ENCODE data around the gene DPP6.
A peak's percentile ranks its signal among the peaks of the same experiment; 100 is the strongest.

Gene DPP6

GRCh38 chr7:154493594-154493993 is 441.4 kb downstream of the DPP6 start:
- Histone ChIP-seq H3K4me1 (no peaks in the 10 kb centered on the region; the same call in 1 of the 2 replicates), H3K27me3 (no peaks in the 10 kb centered on the region), H3K36me3 (no peaks in the 10 kb centered on the region), H3K4me3 (ENCODE audit: low read depth, low read length) (no peak overlapping the region), H3K9me3 (no peaks in the 10 kb centered on the region)
- TF ChIP-seq, protein P1, sequence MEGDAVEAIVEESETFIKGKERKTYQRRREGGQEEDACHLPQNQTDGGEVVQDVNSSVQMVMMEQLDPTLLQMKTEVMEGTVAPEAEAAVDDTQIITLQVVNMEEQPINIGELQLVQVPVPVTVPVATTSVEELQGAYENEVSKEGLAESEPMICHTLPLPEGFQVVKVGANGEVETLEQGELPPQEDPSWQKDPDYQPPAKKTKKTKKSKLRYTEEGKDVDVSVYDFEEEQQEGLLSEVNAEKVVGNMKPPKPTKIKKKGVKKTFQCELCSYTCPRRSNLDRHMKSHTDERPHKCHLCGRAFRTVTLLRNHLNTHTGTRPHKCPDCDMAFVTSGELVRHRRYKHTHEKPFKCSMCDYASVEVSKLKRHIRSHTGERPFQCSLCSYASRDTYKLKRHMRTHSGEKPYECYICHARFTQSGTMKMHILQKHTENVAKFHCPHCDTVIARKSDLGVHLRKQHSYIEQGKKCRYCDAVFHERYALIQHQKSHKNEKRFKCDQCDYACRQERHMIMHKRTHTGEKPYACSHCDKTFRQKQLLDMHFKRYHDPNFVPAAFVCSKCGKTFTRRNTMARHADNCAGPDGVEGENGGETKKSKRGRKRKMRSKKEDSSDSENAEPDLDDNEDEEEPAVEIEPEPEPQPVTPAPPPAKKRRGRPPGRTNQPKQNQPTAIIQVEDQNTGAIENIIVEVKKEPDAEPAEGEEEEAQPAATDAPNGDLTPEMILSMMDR (IDR thresholded peaks at IDR 0.05; ENCODE audit: low read depth, low read length), result no peak
- DNase-seq, result no peak

GRCh38 chr7:154497751-154498150 is 445.6 kb downstream of the DPP6 start:
- no peaks in the 10 kb centered on the region for H3K27me3 ChIP-seq
- DNase-seq, result no peak
- H3K4me1 ChIP-seq, result no peaks in the 10 kb centered on the region
- no peak overlapping the region for H3K4me3 ChIP-seq (ENCODE audit: low read depth, low read length)
- H3K9me3 ChIP-seq, result peaks cover 2% of the 10 kb centered on the region; the same call in 1 of the 2 replicates
- no peaks in the 10 kb centered on the region for H3K36me3 ChIP-seq
- TF ChIP-seq, protein P1 (IDR thresholded peaks at IDR 0.05; ENCODE audit: low read depth, low read length), result no peak

DNA sequence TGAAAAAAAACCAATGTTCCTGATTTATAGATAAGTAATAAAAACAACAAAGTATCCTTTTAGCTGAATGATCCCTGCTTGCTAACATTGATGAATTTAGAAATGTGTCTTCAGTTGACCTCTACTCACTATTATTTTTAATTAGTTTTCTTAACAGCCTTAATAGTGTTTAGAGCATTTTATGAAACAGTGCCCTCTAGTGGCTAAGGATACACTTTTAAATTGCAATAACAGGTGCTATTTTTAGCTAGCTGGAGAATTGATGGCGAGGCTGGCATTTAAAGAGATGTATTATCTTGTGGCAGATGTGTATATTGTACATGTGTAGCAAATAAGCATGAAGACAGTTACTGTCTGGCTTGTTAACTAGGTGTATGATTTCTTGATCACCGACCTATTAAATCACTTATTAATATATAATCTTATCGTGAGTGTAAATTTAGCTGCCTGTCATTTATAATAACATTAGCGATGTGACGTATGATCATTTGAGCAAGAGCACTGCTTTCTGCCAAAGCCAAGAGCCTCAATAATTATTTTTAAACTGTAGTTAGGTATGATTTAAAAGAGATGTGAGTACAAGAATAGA is 451.9 kb downstream of the DPP6 start:
- Histone ChIP-seq H3K4me3 (ENCODE audit: low read depth, low read length) (no peak overlapping the region), H3K27me3 (no peaks in the 10 kb centered on the region), H3K9me3 (peaks cover 2% of the 10 kb centered on the region; the same call in 1 of the 2 replicates), H3K36me3 (no peaks in the 10 kb centered on the region), H3K4me1 (peaks cover 8% of the 10 kb centered on the region; the same call in 1 of the 2 replicates)
- DNase-seq, result no peak
- TF ChIP-seq, protein P1 (IDR thresholded peaks at IDR 0.05; ENCODE audit: low read depth, low read length), result peak; percentile 61

DNA sequence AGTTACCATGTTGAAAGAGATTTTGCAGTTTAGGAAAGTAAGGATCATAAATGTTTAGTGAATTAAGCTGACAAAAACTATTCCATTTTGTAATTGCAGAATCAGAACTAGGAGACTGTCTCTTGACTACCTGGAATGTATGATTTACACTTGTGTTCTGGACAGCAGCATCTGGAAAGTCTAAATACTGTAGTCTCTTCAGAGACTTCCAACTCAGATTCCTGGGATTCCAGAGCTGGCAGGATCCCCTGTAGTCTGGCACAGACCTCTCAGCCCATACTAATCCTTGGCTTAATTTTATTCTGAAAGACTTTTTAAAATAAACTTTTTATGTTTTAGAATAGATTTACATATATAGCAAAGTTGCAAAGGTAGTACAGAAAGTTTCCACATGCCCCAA is 452.7 kb downstream of the DPP6 start:
- H3K36me3 ChIP-seq, result no peaks in the 10 kb centered on the region
- H3K27me3 ChIP-seq, result no peaks in the 10 kb centered on the region
- no peak overlapping the region for H3K4me3 ChIP-seq (ENCODE audit: low read depth, low read length)
- TF ChIP-seq, protein P1 (IDR thresholded peaks at IDR 0.05; ENCODE audit: low read depth, low read length), result no peak
- H3K4me1 ChIP-seq, result peaks cover 8% of the 10 kb centered on the region; the same call in 1 of the 2 replicates
- H3K9me3 ChIP-seq, result peaks cover 2% of the 10 kb centered on the region; the same call in 1 of the 2 replicates
- no peak for DNase-seq

GRCh38 chr7:154505362-154505761 is 453.2 kb downstream of the DPP6 start:
- no peak for DNase-seq
- H3K36me3 ChIP-seq, result no peaks in the 10 kb centered on the region
- TF ChIP-seq, protein P1 (IDR thresholded peaks at IDR 0.05; ENCODE audit: low read depth, low read length), result no peak

GRCh38 chr7:154509192-154509591 is 457.0 kb downstream of the DPP6 start:
- H3K4me3 ChIP-seq (ENCODE audit: low read depth, low read length), result no peak overlapping the region
- H3K27me3 ChIP-seq, result no peaks in the 10 kb centered on the region
- H3K36me3 ChIP-seq, result no peaks in the 10 kb centered on the region
- no peak for DNase-seq
- TF ChIP-seq, protein P1 (IDR thresholded peaks at IDR 0.05; ENCODE audit: low read depth, low read length), result no peak
- H3K9me3 ChIP-seq, result peaks cover 3% of the 10 kb centered on the region; the same call in 1 of the 2 replicates
- H3K4me1 ChIP-seq, result peaks cover 6% of the 10 kb centered on the region; the same call in 1 of the 2 replicates

More at GRCh38 chr7:154505362-154505761, 453.2 kb downstream of the DPP6 start:
- peaks cover 8% of the 10 kb centered on the region; the same call in 1 of the 2 replicates for H3K4me1 ChIP-seq
- peaks cover 5% of the 10 kb centered on the region; the same call in 1 of the 2 replicates for H3K9me3 ChIP-seq
- no peaks in the 10 kb centered on the region for H3K27me3 ChIP-seq
- no peak overlapping the region for H3K4me3 ChIP-seq (ENCODE audit: low read depth, low read length)

Measured in BE2C (cell line).